K562 (cell line): ENCODE data around the gene MAPT. TPM values are rescaled to one million over a fixed set of nuclear protein-coding genes. Genes with fewer than 3 reads are reported as not detected.

ENCODE experiments used
- ATAC-seq: fragments of 200-7000 bp; cut with Tn5 transposase; 3 replicates; pipeline ENCODE4 v1.9.1; 2020; ENCODE audit warnings: moderate library complexity
- BruUV-seq: library from RNA; stranded (reverse); fragments of 400-500 nt; replicated peaks from 2 replicates; lab custom pipeline; 2021; lab: Mats Ljungman, UMichigan
- CTCF ChIA-PET: fragments of 300-600 bp; formaldehyde crosslinking; extraction: SDS; loops from one replicate; lab custom pipeline; 2021; ENCODE audit warnings: low intra/inter-chr PET ratio; lab: Yijun Ruan, JAX
- POLR2A ChIA-PET: fragments of 300-600, 350-650 bp; sonication (Branson Sonifier 250); formaldehyde crosslinking; extraction: SDS; loops from one replicate; lab custom pipeline; 2021; ENCODE audit warnings: antibody characterized with exemption, inconsistent platforms; lab: Yijun Ruan, JAX
- DNase-seq, 4 experiments: peaks; one replicate each; pipeline versions ENCODE4 v3.0.0 to v3.0.0-alpha.2; 2011 to 2018; ENCODE audit warnings: low spot score in 3 of 4, mixed read lengths in 3 of 4; ENCODE audit errors: extremely low read depth in 1 of 4
- FAIRE-seq: peaks from 2 replicates; lab custom pipeline; 2011; peaks lifted over from hg19 to GRCh38; lab: Jason Lieb, UNC
- H2AFZ ChIP-seq: 2 replicates; pipeline ENCODE4 v1.6.0; 2011; ENCODE audit warnings: low read depth, low read length, control low read depth, inconsistent platforms
- H3K27ac ChIP-seq: fragments of 200-600 bp; 3 replicates; pipeline ENCODE4 v1.8.0; 2011; ENCODE audit warnings: low read depth, mild to moderate bottlenecking, control low read depth, inconsistent platforms, low read length, moderate library complexity, mixed read lengths; ENCODE audit errors: extremely low read depth
- H3K27me3 ChIP-seq, 2 experiments: fragments of 300-600 bp in 1 of 2; 2 replicates in 1 of 2; 3 replicates in 1 of 2; pipeline versions ENCODE4 v1.6.0 to v1.8.0; 2011; ENCODE audit warnings: inconsistent platforms in 2 of 2, low read length in 2 of 2, mild to moderate bottlenecking in 1 of 2, mixed read lengths in 1 of 2, moderate library complexity in 1 of 2; ENCODE audit not compliant: control insufficient read depth in 2 of 2, insufficient read depth in 2 of 2
- H3K36me3 ChIP-seq: fragments of 300-600 bp; 3 replicates; pipeline ENCODE4 v1.8.0; 2011; ENCODE audit warnings: mild to moderate bottlenecking, low read length, inconsistent platforms; ENCODE audit not compliant: control insufficient read depth, insufficient read depth
- H3K4me1 ChIP-seq, 2 experiments: fragments of 200-600 bp in 1 of 2; replicated peaks in 1 of 2; 2 replicates in 1 of 2; 3 replicates in 1 of 2; pipeline versions ENCODE4 v1.5.1 to v1.8.0; 2011; ENCODE audit warnings: inconsistent platforms in 2 of 2, low read length in 2 of 2, mild to moderate bottlenecking in 1 of 2, mixed read lengths in 1 of 2, moderate library complexity in 1 of 2; ENCODE audit not compliant: control insufficient read depth in 2 of 2, insufficient read depth in 2 of 2
- H3K4me2 ChIP-seq: 2 replicates; pipeline ENCODE4 v1.6.1; 2011; ENCODE audit warnings: low read length, control low read depth, inconsistent platforms, mixed read lengths; ENCODE audit not compliant: insufficient read depth
- H3K4me3 ChIP-seq: fragments of 200-600 bp; sonication (generic), shearing (Covaris generic); 2 replicates; pipeline ENCODE4 v1.5.1; 2016; ENCODE audit warnings: control low read depth, inconsistent platforms
- H3K79me2 ChIP-seq: fragments of 200-600 bp; 3 replicates; pipeline ENCODE4 v1.8.0; 2011; ENCODE audit warnings: low read length, inconsistent platforms; ENCODE audit not compliant: control insufficient read depth, insufficient read depth
- H3K9ac ChIP-seq, 2 experiments: 2 replicates each; pipeline versions ENCODE4 v1.6.0 to v1.6.1; 2011; ENCODE audit warnings: low read depth in 2 of 2, low read length in 2 of 2, control low read depth in 1 of 2, inconsistent platforms in 1 of 2, mild to moderate bottlenecking in 1 of 2, mixed read lengths in 1 of 2; ENCODE audit not compliant: insufficient read depth in 1 of 2
- H3K9me1 ChIP-seq: one replicate; pipeline ENCODE4 v1.6.0; 2011; ENCODE audit warnings: inconsistent platforms, mild to moderate bottlenecking, low read length, moderate library complexity; ENCODE audit not compliant: control insufficient read depth, insufficient read depth
- H3K9me3 ChIP-seq: replicated peaks from 2 replicates; pipeline ENCODE4 v1.5.1; 2011; ENCODE audit warnings: low read depth, low read length, inconsistent platforms; ENCODE audit not compliant: control insufficient read depth, insufficient read depth
- H4K20me1 ChIP-seq: replicated peaks from 2 replicates; pipeline ENCODE4 v1.6.1; 2011; ENCODE audit warnings: low read length, inconsistent platforms, mixed read lengths; ENCODE audit not compliant: control insufficient read depth, insufficient read depth
- DIDO1 ChIP-seq: fragments of 450-650 bp; IDR thresholded peaks from 2 replicates; pipeline ENCODE4 v1.6.1; 2016; ENCODE audit warnings: low read depth, missing biosample characterization, missing genetic modification characterization
- EGR1 ChIP-seq: fragments of 450-650 bp; conservative IDR thresholded peaks from 2 replicates; pipeline ENCODE4 v1.6.1; 2017; ENCODE audit warnings: mild to moderate bottlenecking
- HMGN3 ChIP-seq: IDR thresholded peaks from 2 replicates; pipeline ENCODE4 v1.6.1; 2011; ENCODE audit warnings: borderline replicate concordance, low read depth, mild to moderate bottlenecking, mixed read lengths, low read length; ENCODE audit not compliant: insufficient read length; ENCODE audit errors: extremely low read depth
- KHSRP ChIP-seq: fragments of 450-650 bp; IDR thresholded peaks from 2 replicates; pipeline ENCODE4 v1.6.1; 2017
- MAFG ChIP-seq: fragments of 450-650 bp; conservative IDR thresholded peaks from 2 replicates; pipeline ENCODE4 v1.6.1; 2016; ENCODE audit warnings: missing genetic modification characterization, missing compliant biosample characterization
- MECOM ChIP-seq: fragments of 250-450 bp; sonication (Bioruptor Pico); IDR thresholded peaks from 2 replicates; pipeline ENCODE4 v1.8.0; 2022; ENCODE audit warnings: inconsistent platforms
- SAP30 ChIP-seq: fragments of 200-600 bp; sonication (generic); IDR thresholded peaks from 2 replicates; pipeline ENCODE4 v1.6.1; 2012; ENCODE audit warnings: borderline replicate concordance, low read depth, mild to moderate bottlenecking, moderate library complexity, low read length, control low read depth, inconsistent platforms; ENCODE audit not compliant: insufficient read depth, poor library complexity, severe bottlenecking
- ZNF121 ChIP-seq: sonication (generic); formaldehyde crosslinking; conservative IDR thresholded peaks from 2 replicates; pipeline ENCODE4 v1.8.0; 2022; ENCODE audit warnings: missing genetic modification reagents
- WGBS: fragments of 100-300 bp; shearing (Covaris generic); methylation state at CpG from one replicate; pipeline ENCODE4 v1.1.6; 2016; ENCODE audit warnings: low coverage, mixed read lengths; ENCODE audit not compliant: insufficient coverage; ENCODE audit errors: missing lambda C conversion rate; 5-methylcytosine and 5-hydroxymethylcytosine counted together
- in situ Hi-C: fragments of 300-500 bp; cut with MboI; formaldehyde crosslinking; loops from 4 replicates; pipeline ENCODE4 v1.15.0; 2018; ENCODE audit warnings: inconsistent platforms, mixed read lengths
- intact Hi-C: fragments of 100-400 bp; cut with micrococcal nuclease; formaldehyde crosslinking; loops from 2 replicates; pipeline ENCODE4 v1.14.2; 2022
- polyA plus RNA-seq, 8 experiments: library from polyadenylated mRNA; depleted of rRNA in 4 of 8; stranded (reverse) in 5 of 8; unstranded in 3 of 8; fragments of >200 nt; fragmentation: Nextera tagmentation in 2 of 8; fragmentation: Illumina TruSeq in 1 of 8; extraction: Ambion mirVana in 2 of 8; extraction: Trizol in 1 of 8; gene quantifications; 2 replicates each; pipeline versions ENCODE4 v1.2.1 to v1.2.3, GENCODE V29; 2011 to 2014; ENCODE audit warnings: inconsistent platforms in 1 of 8, missing spikeins in 1 of 8
- total RNA-seq, 7 experiments: library from RNA; depleted of rRNA in 6 of 7; stranded (reverse); fragments of >200 nt in 6 of 7; fragmentation: Illumina TruSeq in 2 of 7; extraction: Trizol in 2 of 7; gene quantifications; 2 replicates each; pipeline versions ENCODE4 v1.2.1 to v1.2.3, GENCODE V29; 2011 to 2021; ENCODE audit warnings: low replicate concordance in 1 of 7
- TF ChIP-seq, protein P1 (sequence below): sonication (generic); formaldehyde crosslinking; IDR thresholded peaks from 2 replicates; pipeline ENCODE4 v1.8.1; 2023; ENCODE audit warnings: mild to moderate bottlenecking, missing genetic modification reagents
- TF ChIP-seq, protein P2 (sequence below): fragments of 450-650 bp; formaldehyde crosslinking; IDR thresholded peaks from 2 replicates; pipeline ENCODE4 v1.4.0; 2022; ENCODE audit warnings: missing genetic modification characterization
- TF ChIP-seq, protein P3 (sequence below): fragments of 450-650 bp; IDR thresholded peaks from 2 replicates; pipeline ENCODE4 v1.7.0; 2016; ENCODE audit warnings: borderline replicate concordance
- TF ChIP-seq, protein P4 (sequence below), 3 experiments: fragments of 200-800 bp in 1 of 3; sonication (Bioruptor generic) in 1 of 3; sonication (generic) in 1 of 3; formaldehyde crosslinking in 1 of 3; IDR thresholded peaks; 2 replicates each; pipeline versions ENCODE4 v1.6.1 to v1.8.0; 2016 to 2022; ENCODE audit warnings: mild to moderate bottlenecking in 2 of 3, missing compliant biosample characterization in 2 of 3, missing genetic modification characterization in 2 of 3, missing genetic modification reagents in 1 of 3

The MAPT gene
- total and polyA plus RNA-seq, 9 of the 15 experiments (the other 6 are each of a cell fraction or from before 2014, with no cell fraction given): 0.04 to 1.1 (median 0.36) TPM

DNA sequence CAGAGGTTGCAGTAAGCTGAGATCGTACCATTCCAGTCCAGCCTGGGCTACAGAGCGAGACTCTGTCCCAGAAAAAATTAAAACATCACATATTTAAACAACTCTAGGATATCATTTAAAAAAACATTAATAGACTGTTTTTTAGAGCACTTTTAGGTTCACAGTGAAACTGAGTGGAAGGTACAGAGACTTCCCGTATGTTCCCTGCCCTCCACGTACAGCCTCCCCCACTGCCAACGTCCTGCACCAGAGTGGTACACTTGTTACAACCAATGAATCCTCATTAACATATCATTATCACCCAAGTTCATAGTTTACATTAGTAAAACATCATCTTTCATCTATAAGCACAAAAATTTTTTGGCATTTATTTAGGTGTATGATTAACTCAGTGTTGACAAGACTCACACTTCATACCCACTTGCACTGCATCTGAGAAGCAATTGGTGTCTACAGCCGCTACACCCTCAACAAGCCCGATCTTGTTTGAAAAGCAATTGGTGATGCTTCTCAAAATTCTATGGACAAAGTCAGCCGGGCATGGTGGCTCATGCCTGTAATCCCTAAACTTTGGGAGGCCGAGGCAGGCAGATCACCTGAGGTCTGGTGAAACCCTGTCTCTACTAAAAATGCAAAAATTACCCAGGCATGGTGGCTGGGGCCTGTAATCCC is 64.8 kb downstream of the MAPT start:
- TF ChIP-seq SAP30: no peak
- TF ChIP-seq KHSRP: no peak
- TF ChIP-seq, protein P1, sequence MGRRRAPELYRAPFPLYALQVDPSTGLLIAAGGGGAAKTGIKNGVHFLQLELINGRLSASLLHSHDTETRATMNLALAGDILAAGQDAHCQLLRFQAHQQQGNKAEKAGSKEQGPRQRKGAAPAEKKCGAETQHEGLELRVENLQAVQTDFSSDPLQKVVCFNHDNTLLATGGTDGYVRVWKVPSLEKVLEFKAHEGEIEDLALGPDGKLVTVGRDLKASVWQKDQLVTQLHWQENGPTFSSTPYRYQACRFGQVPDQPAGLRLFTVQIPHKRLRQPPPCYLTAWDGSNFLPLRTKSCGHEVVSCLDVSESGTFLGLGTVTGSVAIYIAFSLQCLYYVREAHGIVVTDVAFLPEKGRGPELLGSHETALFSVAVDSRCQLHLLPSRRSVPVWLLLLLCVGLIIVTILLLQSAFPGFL: no peak
- no peak for TF ChIP-seq EGR1
- TF ChIP-seq, protein P2, sequence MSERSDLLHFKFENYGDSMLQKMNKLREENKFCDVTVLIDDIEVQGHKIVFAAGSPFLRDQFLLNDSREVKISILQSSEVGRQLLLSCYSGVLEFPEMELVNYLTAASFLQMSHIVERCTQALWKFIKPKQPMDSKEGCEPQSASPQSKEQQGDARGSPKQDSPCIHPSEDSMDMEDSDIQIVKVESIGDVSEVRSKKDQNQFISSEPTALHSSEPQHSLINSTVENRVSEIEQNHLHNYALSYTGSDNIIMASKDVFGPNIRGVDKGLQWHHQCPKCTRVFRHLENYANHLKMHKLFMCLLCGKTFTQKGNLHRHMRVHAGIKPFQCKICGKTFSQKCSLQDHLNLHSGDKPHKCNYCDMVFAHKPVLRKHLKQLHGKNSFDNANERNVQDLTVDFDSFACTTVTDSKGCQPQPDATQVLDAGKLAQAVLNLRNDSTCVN (CRISPR knock-in tag): no peak
- TF ChIP-seq, protein P3, sequence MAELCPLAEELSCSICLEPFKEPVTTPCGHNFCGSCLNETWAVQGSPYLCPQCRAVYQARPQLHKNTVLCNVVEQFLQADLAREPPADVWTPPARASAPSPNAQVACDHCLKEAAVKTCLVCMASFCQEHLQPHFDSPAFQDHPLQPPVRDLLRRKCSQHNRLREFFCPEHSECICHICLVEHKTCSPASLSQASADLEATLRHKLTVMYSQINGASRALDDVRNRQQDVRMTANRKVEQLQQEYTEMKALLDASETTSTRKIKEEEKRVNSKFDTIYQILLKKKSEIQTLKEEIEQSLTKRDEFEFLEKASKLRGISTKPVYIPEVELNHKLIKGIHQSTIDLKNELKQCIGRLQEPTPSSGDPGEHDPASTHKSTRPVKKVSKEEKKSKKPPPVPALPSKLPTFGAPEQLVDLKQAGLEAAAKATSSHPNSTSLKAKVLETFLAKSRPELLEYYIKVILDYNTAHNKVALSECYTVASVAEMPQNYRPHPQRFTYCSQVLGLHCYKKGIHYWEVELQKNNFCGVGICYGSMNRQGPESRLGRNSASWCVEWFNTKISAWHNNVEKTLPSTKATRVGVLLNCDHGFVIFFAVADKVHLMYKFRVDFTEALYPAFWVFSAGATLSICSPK: no peak
- no peak for TF ChIP-seq HMGN3
- no peak for TF ChIP-seq MECOM (CRISPR knock-in tag)
- TF ChIP-seq ZNF121 (CRISPR knock-in tag): no peak
- TF ChIP-seq, protein P4, sequence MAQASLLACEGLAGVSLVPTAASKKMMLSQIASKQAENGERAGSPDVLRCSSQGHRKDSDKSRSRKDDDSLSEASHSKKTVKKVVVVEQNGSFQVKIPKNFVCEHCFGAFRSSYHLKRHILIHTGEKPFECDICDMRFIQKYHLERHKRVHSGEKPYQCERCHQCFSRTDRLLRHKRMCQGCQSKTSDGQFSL (CRISPR knock-in tag; IDR thresholded peaks at IDR 0.05): no peak
- TF ChIP-seq, protein P4 (tag; IDR thresholded peaks at IDR 0.05): no peak
- TF ChIP-seq MAFG: no peak
- TF ChIP-seq DIDO1: no peak
- POLR2A ChIA-PET: no interaction called here
- DNase-seq (no peak), FAIRE-seq (no peak), ATAC-seq (no peak)
- CTCF ChIA-PET: no interaction called here
- H4K20me1 ChIP-seq: no peaks in the 10 kb centered on the region
- H3K27me3 ChIP-seq: peaks cover 5 to 42% of the 10 kb centered on the region in 2 experiments; a peak in 4 of 5 replicates
- peaks cover 0 to 3% of the 10 kb centered on the region in 2 experiments; a peak in 2 of 5 replicates for H3K4me1 ChIP-seq
- WGBS: 29% methylated on average over 9 of the region's 9 CpGs
- in situ Hi-C loops (no loop called here), intact Hi-C loops (no loop called here)
- H2AFZ ChIP-seq: no peak overlapping the region
- H3K9ac ChIP-seq: no peak overlapping the region
- H3K9me1 ChIP-seq: no peaks in the 10 kb centered on the region
- H3K4me2 ChIP-seq: no peak overlapping the region
- no peaks in the 10 kb centered on the region for H3K9me3 ChIP-seq
- no peaks in the 10 kb centered on the region for H3K79me2 ChIP-seq
- BruUV-seq: no TSS peak
- H3K27ac ChIP-seq: no peak overlapping the region
- H3K36me3 ChIP-seq: no peaks in the 10 kb centered on the region
- no peak overlapping the region for H3K4me3 ChIP-seq
